Astrocyte (in vitro differentiated cells and primary cell): Measurements from ENCODE around the gene ERGIC3. TPM values are rescaled to one million over a fixed set of nuclear protein-coding genes. Genes with fewer than 3 reads are reported as not detected.

Experiments
- DNase-seq: peaks from one replicate; pipeline ENCODE4 v3.0.0-alpha.2; 2010; ENCODE audit warnings: low read depth
- FAIRE-seq: peaks from 2 replicates; lab custom pipeline; 2011; peaks lifted over from hg19 to GRCh38; lab: Jason Lieb, UNC
- H2AFZ ChIP-seq: 2 replicates; pipeline ENCODE4 v1.6.0; 2012; ENCODE audit warnings: low read depth, low read length, inconsistent platforms
- H3K27ac ChIP-seq: 2 replicates; pipeline ENCODE4 v1.5.1; 2011; ENCODE audit warnings: low read depth, low read length, inconsistent platforms
- H3K27me3 ChIP-seq: 2 replicates; pipeline ENCODE4 v1.6.0; 2011; ENCODE audit warnings: low read length, inconsistent platforms; ENCODE audit not compliant: insufficient read depth
- H3K36me3 ChIP-seq: 2 replicates; pipeline ENCODE4 v1.5.1; 2011; ENCODE audit warnings: low read length, inconsistent platforms; ENCODE audit not compliant: insufficient read depth
- H3K4me1 ChIP-seq: 2 replicates; pipeline ENCODE4 v1.5.1; 2011; ENCODE audit warnings: low read length, inconsistent platforms; ENCODE audit not compliant: insufficient read depth
- H3K4me2 ChIP-seq: 2 replicates; pipeline ENCODE4 v1.6.0; 2012; ENCODE audit warnings: low read length, inconsistent platforms
- H3K4me3 ChIP-seq: 2 replicates; pipeline ENCODE4 v1.5.1; 2011; ENCODE audit warnings: low read depth, mild to moderate bottlenecking, low read length, inconsistent platforms; ENCODE audit not compliant: insufficient read depth
- H3K79me2 ChIP-seq: 2 replicates; pipeline ENCODE4 v1.6.0; 2012; ENCODE audit warnings: mild to moderate bottlenecking, low read length, inconsistent platforms; ENCODE audit not compliant: insufficient read depth
- H3K9ac ChIP-seq: 2 replicates; pipeline ENCODE4 v1.6.0; 2012; ENCODE audit warnings: mild to moderate bottlenecking, low read length, inconsistent platforms
- H3K9me3 ChIP-seq: 2 replicates; pipeline ENCODE4 v1.5.1; 2012; ENCODE audit warnings: low read depth, mild to moderate bottlenecking, low read length, inconsistent platforms; ENCODE audit not compliant: insufficient read depth
- H4K20me1 ChIP-seq: 2 replicates; pipeline ENCODE4 v1.6.0; 2012; ENCODE audit warnings: low read length, inconsistent platforms; ENCODE audit not compliant: insufficient read depth
- H3K27ac Mint-ChIP-seq: one replicate; pipeline ENCODE4 v1.8.0; 2021; ENCODE audit warnings: mild to moderate bottlenecking, mixed read lengths; ENCODE audit not compliant: unreplicated experiment
- H3K27me3 Mint-ChIP-seq: one replicate; pipeline ENCODE4 v1.8.0; 2021; ENCODE audit warnings: low read depth, mixed read lengths; ENCODE audit not compliant: unreplicated experiment
- H3K36me3 Mint-ChIP-seq: one replicate; pipeline ENCODE4 v1.8.0; 2021; ENCODE audit warnings: low read depth, mixed read lengths; ENCODE audit not compliant: unreplicated experiment
- H3K4me1 Mint-ChIP-seq: one replicate; pipeline ENCODE4 v1.8.0; 2021; ENCODE audit warnings: low read depth, mixed read lengths; ENCODE audit not compliant: unreplicated experiment
- H3K4me3 Mint-ChIP-seq: one replicate; pipeline ENCODE4 v1.8.0; 2021; ENCODE audit warnings: mild to moderate bottlenecking, moderate library complexity, mixed read lengths; ENCODE audit not compliant: unreplicated experiment
- H3K9me3 Mint-ChIP-seq: one replicate; pipeline ENCODE4 v1.8.0; 2021; ENCODE audit warnings: mild to moderate bottlenecking, mixed read lengths; ENCODE audit not compliant: unreplicated experiment
- EZH2 ChIP-seq: IDR thresholded peaks from 2 replicates; pipeline ENCODE4 v1.6.1; 2012; ENCODE audit warnings: mild to moderate bottlenecking, low read length, inconsistent platforms; ENCODE audit not compliant: insufficient read depth
- total RNA-seq: library from RNA; stranded (reverse); gene quantifications from 2 replicates; pipeline ENCODE4 v1.2.1, GENCODE V29; 2021
- TF ChIP-seq, protein P1 (sequence below): IDR thresholded peaks from 2 replicates; pipeline ENCODE4 v1.5.1; 2011; ENCODE audit warnings: low read depth, mild to moderate bottlenecking, inconsistent platforms, low read length, moderate library complexity; ENCODE audit not compliant: insufficient read depth

Gene ERGIC3
- total RNA-seq, 1 donor from 2014 or later, result 198 TPM

DNA sequence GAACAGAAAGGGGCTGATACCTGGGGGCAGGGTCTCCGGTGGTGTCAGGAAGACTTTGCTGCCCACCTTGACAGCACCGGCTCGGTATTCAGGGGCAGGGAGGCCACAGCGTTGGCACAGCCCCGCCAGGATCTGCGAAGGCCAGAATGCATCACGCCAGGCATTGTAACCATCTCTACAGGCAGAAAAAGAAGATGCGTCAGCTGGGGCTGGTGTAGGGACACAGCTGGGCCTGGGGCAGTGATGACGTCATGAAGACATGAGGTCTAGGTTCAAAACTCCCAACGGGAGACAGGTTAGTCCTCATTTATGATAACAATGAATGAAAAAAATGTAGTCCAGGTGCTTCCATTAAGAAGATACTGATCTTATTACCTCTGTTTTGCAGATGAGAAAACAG, 22.0 kb downstream of the ERGIC3 start:
- no peaks in the 10 kb centered on the region for H3K79me2 ChIP-seq
- H3K4me3 ChIP-seq, result no peak overlapping the region
- no peak overlapping the region for H2AFZ ChIP-seq
- H3K4me2 ChIP-seq, result no peak overlapping the region
- no peak for DNase-seq
- H3K9ac ChIP-seq, result no peak overlapping the region
- no peaks in the 10 kb centered on the region for H3K36me3 ChIP-seq
- H3K36me3 Mint-ChIP-seq, result peaks cover 9% of the 10 kb centered on the region
- H3K4me1 Mint-ChIP-seq, result peaks cover 7% of the 10 kb centered on the region
- H3K27me3 ChIP-seq, result peaks cover 3% of the 10 kb centered on the region
- peaks cover 3% of the 10 kb centered on the region for H4K20me1 ChIP-seq
- no peak overlapping the region for H3K27ac Mint-ChIP-seq
- H3K9me3 ChIP-seq, result no peaks in the 10 kb centered on the region
- H3K4me1 ChIP-seq, result peaks cover 5% of the 10 kb centered on the region
- peaks cover 2% of the 10 kb centered on the region for H3K9me3 Mint-ChIP-seq
- no peak overlapping the region for H3K27ac ChIP-seq
- FAIRE-seq, result no peak
- no peaks in the 10 kb centered on the region for H3K27me3 Mint-ChIP-seq
- TF ChIP-seq EZH2, result no peak
- TF ChIP-seq, protein P1, sequence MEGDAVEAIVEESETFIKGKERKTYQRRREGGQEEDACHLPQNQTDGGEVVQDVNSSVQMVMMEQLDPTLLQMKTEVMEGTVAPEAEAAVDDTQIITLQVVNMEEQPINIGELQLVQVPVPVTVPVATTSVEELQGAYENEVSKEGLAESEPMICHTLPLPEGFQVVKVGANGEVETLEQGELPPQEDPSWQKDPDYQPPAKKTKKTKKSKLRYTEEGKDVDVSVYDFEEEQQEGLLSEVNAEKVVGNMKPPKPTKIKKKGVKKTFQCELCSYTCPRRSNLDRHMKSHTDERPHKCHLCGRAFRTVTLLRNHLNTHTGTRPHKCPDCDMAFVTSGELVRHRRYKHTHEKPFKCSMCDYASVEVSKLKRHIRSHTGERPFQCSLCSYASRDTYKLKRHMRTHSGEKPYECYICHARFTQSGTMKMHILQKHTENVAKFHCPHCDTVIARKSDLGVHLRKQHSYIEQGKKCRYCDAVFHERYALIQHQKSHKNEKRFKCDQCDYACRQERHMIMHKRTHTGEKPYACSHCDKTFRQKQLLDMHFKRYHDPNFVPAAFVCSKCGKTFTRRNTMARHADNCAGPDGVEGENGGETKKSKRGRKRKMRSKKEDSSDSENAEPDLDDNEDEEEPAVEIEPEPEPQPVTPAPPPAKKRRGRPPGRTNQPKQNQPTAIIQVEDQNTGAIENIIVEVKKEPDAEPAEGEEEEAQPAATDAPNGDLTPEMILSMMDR, result no peak
- no peak overlapping the region for H3K4me3 Mint-ChIP-seq

DNA sequence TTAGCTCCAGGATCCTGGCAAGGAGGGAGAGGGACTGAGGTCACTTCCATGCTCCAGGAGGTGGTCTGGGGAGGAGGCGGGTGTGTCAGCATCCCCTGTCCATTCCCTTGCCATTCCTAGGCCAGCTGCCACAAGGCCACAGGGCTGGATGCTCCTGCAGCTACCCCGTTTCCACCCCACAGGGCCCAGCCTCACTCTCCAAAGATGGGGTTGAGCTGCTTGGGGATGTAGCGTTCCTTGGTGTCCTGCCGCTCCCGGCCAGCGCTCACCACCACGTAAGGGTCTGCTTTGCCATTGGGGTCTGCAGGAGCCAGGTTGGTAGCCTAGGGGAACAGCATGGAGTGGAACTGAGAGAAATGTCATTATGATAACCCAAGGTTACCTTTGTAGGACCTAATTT, 23.0 kb downstream of the ERGIC3 start:
- Histone ChIP-seq H3K9me3 (no peaks in the 10 kb centered on the region), H3K4me2 (no peak overlapping the region), H3K27me3 (peaks cover 3% of the 10 kb centered on the region), H3K79me2 (no peaks in the 10 kb centered on the region), H3K36me3 (no peaks in the 10 kb centered on the region), H2AFZ (no peak overlapping the region), H3K4me3 (no peak overlapping the region), H3K27ac (no peak overlapping the region), H4K20me1 (peaks cover 3% of the 10 kb centered on the region), H3K4me1 (peaks cover 5% of the 10 kb centered on the region), H3K9ac (no peak overlapping the region)
- Mint-ChIP-seq H3K4me1 (peaks cover 7% of the 10 kb centered on the region), H3K9me3 (peaks cover 2% of the 10 kb centered on the region), H3K4me3 (no peak overlapping the region), H3K27me3 (no peaks in the 10 kb centered on the region), H3K36me3 (peaks cover 2% of the 10 kb centered on the region), H3K27ac (no peak overlapping the region)
- DNase-seq (no peak), FAIRE-seq (no peak)
- TF ChIP-seq, protein P1, result no peak

DNA sequence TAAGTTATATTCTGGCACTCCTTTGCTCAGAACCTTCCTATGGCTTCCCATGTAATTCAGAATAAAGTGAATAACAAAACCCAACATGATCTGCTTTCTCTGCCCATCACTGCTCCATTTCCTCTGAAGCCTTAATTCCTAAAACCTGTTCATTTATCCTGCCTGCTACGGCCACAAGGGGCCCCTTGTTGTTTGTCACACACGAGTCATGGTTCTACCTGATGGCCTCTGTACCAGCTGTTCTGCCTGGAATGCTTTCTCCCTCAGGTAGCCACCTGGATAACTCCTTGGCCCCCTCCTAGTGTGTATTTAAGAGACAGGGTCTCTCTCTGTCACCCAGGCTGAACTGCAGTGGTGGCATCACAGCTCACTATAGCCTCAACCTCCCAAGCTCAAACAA, 26.8 kb downstream of the ERGIC3 start:
- H3K9me3 ChIP-seq, result peaks cover 4% of the 10 kb centered on the region
- H3K9ac ChIP-seq, result no peak overlapping the region
- no peak overlapping the region for H3K27ac ChIP-seq
- no peaks in the 10 kb centered on the region for H3K79me2 ChIP-seq
- no peak for FAIRE-seq
- no peak for DNase-seq
- no peak overlapping the region for H3K4me2 ChIP-seq
- H3K9me3 Mint-ChIP-seq, result peaks cover 9% of the 10 kb centered on the region
- H3K27me3 Mint-ChIP-seq, result no peaks in the 10 kb centered on the region
- H3K27me3 ChIP-seq, result peaks cover 3% of the 10 kb centered on the region
- H3K27ac Mint-ChIP-seq, result no peak overlapping the region
- H3K36me3 ChIP-seq, result no peaks in the 10 kb centered on the region
- peaks cover 3% of the 10 kb centered on the region for H3K36me3 Mint-ChIP-seq
- no peaks in the 10 kb centered on the region for H3K4me1 Mint-ChIP-seq
- H3K4me3 ChIP-seq, result no peak overlapping the region
- H3K4me3 Mint-ChIP-seq, result no peak overlapping the region
- no peak overlapping the region for H2AFZ ChIP-seq
- H3K4me1 ChIP-seq, result no peaks in the 10 kb centered on the region
- no peaks in the 10 kb centered on the region for H4K20me1 ChIP-seq
- no peak for TF ChIP-seq EZH2
- TF ChIP-seq, protein P1, result no peak
